ENCODE results near the gene MAPT.

DNA sequence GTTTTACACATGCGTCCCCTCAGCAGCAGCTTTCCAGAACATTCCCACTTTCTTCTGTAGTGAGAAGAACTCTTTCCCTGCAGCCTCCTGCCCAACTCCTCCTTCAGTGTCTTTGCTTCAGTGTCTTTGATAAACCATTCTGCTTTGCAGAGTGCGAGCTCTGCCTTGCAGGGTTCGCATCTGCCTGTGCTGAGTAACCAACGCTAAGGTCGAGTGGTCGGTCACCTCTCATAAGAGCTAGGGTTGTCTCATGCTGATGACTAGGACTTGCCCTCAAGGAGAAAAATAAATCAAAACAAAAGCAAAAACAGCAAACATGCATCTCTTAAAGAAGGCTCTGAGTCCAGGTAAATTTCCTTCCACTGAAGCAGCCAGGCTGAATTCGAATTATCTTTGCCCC is 22.7 kb downstream of the MAPT start:
- TF ChIP-seq, protein P1, sequence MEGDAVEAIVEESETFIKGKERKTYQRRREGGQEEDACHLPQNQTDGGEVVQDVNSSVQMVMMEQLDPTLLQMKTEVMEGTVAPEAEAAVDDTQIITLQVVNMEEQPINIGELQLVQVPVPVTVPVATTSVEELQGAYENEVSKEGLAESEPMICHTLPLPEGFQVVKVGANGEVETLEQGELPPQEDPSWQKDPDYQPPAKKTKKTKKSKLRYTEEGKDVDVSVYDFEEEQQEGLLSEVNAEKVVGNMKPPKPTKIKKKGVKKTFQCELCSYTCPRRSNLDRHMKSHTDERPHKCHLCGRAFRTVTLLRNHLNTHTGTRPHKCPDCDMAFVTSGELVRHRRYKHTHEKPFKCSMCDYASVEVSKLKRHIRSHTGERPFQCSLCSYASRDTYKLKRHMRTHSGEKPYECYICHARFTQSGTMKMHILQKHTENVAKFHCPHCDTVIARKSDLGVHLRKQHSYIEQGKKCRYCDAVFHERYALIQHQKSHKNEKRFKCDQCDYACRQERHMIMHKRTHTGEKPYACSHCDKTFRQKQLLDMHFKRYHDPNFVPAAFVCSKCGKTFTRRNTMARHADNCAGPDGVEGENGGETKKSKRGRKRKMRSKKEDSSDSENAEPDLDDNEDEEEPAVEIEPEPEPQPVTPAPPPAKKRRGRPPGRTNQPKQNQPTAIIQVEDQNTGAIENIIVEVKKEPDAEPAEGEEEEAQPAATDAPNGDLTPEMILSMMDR (IDR thresholded peaks at IDR 0.05), result no peak
- no peak for TF ChIP-seq POLR2A (IDR thresholded peaks at IDR 0.05)

Measured in testis (tissue), 2 donors.